ENCODE results near the gene TMEM109.

- no peak for TF ChIP-seq CTCF (IDR thresholded peaks at IDR 0.05; ENCODE audit: insufficient read depth, low read depth, low read length)
- no peak for TF ChIP-seq EZH2 (IDR thresholded peaks at IDR 0.05; ENCODE audit: insufficient read depth, low read length)
These were observed 43.7 kb upstream of the TMEM109 start for GRCh38 chr11:60870276-60870675.

Measured in astrocyte (in vitro differentiated cells and primary cell).